Peyer's patch (tissue), 4 donors: ENCODE results near the gene SLC9A1. TPM values are rescaled to one million over a fixed set of nuclear protein-coding genes. Genes with fewer than 3 reads are reported as not detected.

Experiments used
- DNase-seq, 3 donors: peaks; one replicate each; pipeline ENCODE4 v3.0.0-alpha.2; 2017 to 2019
- H3K27ac ChIP-seq, 4 donors: fragments of 200-600 bp; sonication (generic); one replicate each; pipeline ENCODE4 v1.5.1; 2016 to 2019
- H3K27me3 ChIP-seq, 2 donors: fragments of 200-600 bp; sonication (generic); one replicate each; pipeline ENCODE4 v1.5.1; 2019
- H3K36me3 ChIP-seq, 3 donors: fragments of 200-600 bp; sonication (generic); one replicate each; pipeline ENCODE4 v1.5.1; 2016 to 2019
- H3K4me1 ChIP-seq, 4 donors: fragments of 200-600 bp; sonication (generic); one replicate each; pipeline ENCODE4 v1.5.1; 2016 to 2019
- H3K4me3 ChIP-seq, 4 donors: fragments of 200-600 bp; sonication (generic); 1 replicate in 3 of 4; 2 replicates in 1 of 4; pipeline ENCODE4 v1.5.1; 2016 to 2019; ENCODE audit warnings: mild to moderate bottlenecking in 1 of 4
- H3K9me3 ChIP-seq, 4 donors: fragments of 200-600 bp; sonication (generic); one replicate each; pipeline ENCODE4 v1.5.1; 2016 to 2019; ENCODE audit warnings: mild to moderate bottlenecking in 1 of 4
- POLR2A ChIP-seq, 2 donors: fragments of 450-650 bp; IDR thresholded peaks; one replicate each; pipeline ENCODE4 v1.5.1; 2017; ENCODE audit warnings: antibody characterized with exemption in 2 of 2, mild to moderate bottlenecking in 2 of 2, moderate library complexity in 2 of 2
- total RNA-seq, 4 donors: library from RNA; depleted of rRNA; stranded (reverse); fragments of >200 nt; gene quantifications; one replicate each; pipeline ENCODE4 v1.1.0, GENCODE V29; 2016
- TF ChIP-seq, protein P1 (sequence below), 6 experiments: fragments of 450-650 bp in 4 of 6; fragments of 200-600 bp in 2 of 6; sonication (generic) in 1 of 6; IDR thresholded peaks; one replicate each; pipeline ENCODE4 v1.5.1; 2017 to 2019; ENCODE audit warnings: antibody characterized with exemption in 6 of 6, mild to moderate bottlenecking in 3 of 6, moderate library complexity in 1 of 6

Gene SLC9A1
- total RNA-seq, 4 donors from 2014 or later = 5.8 to 68.3 (median 48.2) TPM

DNA sequence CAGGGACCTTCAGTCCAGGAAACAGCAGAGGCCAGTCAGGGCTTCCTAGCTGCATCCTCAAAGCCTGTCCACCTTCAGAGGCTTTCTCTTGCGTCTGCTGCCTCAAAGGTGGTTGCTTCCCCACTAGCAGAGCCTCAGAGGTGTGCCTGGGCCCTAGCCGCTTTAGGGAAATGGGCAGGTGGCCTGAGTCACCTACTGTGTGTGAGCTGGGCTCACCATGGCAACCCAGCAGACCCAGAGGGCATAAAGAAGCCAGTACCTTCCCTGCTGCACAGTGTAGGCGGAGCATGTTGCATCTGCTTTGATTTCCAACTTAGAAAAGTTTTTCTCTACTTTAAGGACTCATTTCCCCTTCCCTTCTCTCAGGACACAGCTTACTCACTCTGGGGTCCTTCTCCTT is 12.5 kb downstream of the SLC9A1 start:
- H3K9me3 ChIP-seq = no peaks in the 10 kb centered on the region
- H3K36me3 ChIP-seq = no peaks in the 10 kb centered on the region
- no peak overlapping the region for H3K27ac ChIP-seq
- DNase-seq = no peak
- no peak for TF ChIP-seq POLR2A (IDR thresholded peaks at IDR 0.05)
- TF ChIP-seq, protein P1, sequence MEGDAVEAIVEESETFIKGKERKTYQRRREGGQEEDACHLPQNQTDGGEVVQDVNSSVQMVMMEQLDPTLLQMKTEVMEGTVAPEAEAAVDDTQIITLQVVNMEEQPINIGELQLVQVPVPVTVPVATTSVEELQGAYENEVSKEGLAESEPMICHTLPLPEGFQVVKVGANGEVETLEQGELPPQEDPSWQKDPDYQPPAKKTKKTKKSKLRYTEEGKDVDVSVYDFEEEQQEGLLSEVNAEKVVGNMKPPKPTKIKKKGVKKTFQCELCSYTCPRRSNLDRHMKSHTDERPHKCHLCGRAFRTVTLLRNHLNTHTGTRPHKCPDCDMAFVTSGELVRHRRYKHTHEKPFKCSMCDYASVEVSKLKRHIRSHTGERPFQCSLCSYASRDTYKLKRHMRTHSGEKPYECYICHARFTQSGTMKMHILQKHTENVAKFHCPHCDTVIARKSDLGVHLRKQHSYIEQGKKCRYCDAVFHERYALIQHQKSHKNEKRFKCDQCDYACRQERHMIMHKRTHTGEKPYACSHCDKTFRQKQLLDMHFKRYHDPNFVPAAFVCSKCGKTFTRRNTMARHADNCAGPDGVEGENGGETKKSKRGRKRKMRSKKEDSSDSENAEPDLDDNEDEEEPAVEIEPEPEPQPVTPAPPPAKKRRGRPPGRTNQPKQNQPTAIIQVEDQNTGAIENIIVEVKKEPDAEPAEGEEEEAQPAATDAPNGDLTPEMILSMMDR (IDR thresholded peaks at IDR 0.05) = no peak
- H3K27me3 ChIP-seq = no peaks in the 10 kb centered on the region
- no peak overlapping the region for H3K4me3 ChIP-seq
- H3K4me1 ChIP-seq = peaks cover 5 to 75% (median 10%) of the 10 kb centered on the region in 4 donors

DNA sequence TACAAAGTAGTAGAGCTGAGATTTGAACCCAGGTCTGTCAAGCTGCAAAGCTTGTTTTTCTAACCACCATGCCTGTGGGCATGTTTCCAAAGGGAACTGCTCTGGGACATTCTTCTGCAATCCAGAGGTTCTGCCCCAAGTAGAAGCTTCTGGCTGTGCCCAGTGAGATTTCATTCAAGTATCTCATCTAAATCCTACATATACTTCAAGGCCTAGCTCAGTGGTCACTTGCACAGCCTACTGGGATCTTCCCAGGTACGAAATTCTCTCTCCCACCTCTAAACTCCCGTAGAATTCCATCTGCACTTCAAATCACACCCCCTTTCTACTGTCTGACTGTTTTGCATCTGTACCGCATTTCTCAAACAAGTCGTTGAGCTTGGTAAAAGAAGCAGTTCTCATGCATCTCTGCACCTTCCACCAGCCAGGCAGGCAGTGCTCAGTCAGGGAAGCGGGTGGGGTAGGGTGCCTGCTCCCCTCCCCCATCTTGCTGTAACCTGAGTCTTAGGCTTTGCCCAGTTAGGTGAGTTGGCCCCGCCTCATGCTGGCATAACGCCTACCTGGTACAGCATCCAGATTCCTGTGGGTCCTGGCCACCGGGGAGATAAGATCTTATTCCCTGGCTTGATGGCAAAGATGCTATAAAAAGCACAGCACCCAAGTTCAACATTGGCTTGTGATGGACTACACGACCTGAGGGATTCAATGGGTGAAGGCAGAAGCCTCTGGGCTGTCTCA is 13.5 kb downstream of the SLC9A1 start:
- Histone ChIP-seq H3K36me3 (no peaks in the 10 kb centered on the region), H3K4me1 (peaks cover 10 to 86% (median 15%) of the 10 kb centered on the region in 4 donors), H3K27me3 (no peaks in the 10 kb centered on the region), H3K27ac (no peak overlapping the region), H3K9me3 (no peaks in the 10 kb centered on the region), H3K4me3 (no peak overlapping the region)
- no peak for TF ChIP-seq POLR2A (IDR thresholded peaks at IDR 0.05)
- TF ChIP-seq, protein P1 (IDR thresholded peaks at IDR 0.05) = no peak
- DNase-seq = no peak

DNA sequence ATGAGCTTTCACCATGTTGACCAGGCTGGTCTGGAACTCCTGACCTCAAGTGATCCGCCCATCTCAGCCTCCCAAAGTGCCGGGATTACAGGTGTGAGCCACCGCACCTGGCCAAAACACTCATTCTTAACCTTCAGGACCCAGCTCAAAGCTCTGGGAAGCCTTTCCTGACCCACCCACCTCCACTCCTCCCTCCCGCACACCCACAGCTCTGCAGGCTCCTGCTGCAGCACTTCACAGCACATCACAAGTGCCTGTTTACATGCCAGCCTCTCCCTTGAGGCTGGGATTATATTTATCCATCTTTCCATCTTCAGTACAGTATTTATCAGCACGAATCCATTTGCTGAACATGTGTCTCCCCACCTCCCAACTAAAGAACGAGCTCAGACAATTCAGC is 14.9 kb downstream of the SLC9A1 start:
- Histone ChIP-seq H3K27me3 (no peaks in the 10 kb centered on the region), H3K4me3 (no peak overlapping the region), H3K4me1 (peaks cover 12 to 79% (median 14%) of the 10 kb centered on the region in 4 donors), H3K27ac (no peak overlapping the region), H3K9me3 (no peaks in the 10 kb centered on the region), H3K36me3 (no peaks in the 10 kb centered on the region)
- DNase-seq = no peak
- TF ChIP-seq POLR2A (IDR thresholded peaks at IDR 0.05) = no peak

DNA sequence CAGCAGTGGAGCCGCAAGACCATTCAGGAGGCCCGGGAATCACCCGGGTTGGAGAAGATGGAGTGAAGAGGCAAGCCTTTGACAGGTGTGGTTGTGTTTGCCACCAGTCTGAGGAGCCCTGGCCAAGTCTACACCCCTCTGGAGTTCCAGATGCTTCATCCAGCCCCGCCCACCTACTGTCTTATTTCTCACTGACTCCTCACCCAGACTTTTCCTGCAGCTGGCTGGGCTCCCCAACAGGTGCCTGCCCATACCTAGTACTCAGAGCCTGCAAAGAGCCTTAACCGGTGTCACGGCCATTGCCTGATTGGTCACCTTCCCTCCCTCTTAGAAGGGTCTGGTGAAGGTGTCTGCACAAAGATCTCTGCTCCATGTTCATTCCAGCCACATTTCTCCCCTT is 16.0 kb downstream of the SLC9A1 start:
- Histone ChIP-seq H3K9me3 (no peaks in the 10 kb centered on the region), H3K27ac (peak overlapping the region in 1 of 4 donors; percentile 25), H3K4me3 (no peak overlapping the region), H3K36me3 (no peaks in the 10 kb centered on the region), H3K27me3 (no peaks in the 10 kb centered on the region), H3K4me1 (peaks cover 9 to 75% (median 14%) of the 10 kb centered on the region in 4 donors)
- DNase-seq = no peak
- TF ChIP-seq, protein P1 (IDR thresholded peaks at IDR 0.05) = no peak
- no peak for TF ChIP-seq POLR2A (IDR thresholded peaks at IDR 0.05)

DNA sequence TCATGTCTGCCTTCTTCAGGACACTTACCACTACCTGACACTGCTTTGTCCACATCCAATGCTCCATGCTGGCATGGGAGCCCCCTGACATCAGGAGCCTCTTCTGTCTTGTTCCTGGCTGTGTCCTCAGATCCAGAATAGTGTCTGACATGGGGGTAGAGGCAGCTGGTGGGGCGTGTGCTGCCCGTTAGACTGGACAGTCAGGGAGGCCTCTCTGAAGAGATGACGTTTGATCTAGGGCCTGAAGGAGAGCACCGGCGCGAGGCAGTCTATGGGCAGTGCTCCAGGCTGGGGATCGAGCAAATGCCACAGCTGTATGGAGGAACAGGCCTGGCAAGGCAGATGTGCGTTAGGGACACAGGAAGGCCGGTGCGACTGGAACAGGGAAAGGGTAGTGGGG is 16.6 kb downstream of the SLC9A1 start:
- peak overlapping the region in 3 of 4 donors; percentile 25 to 82 (median 82) for H3K27ac ChIP-seq
- H3K4me1 ChIP-seq = peaks cover 7 to 69% (median 14%) of the 10 kb centered on the region in 4 donors

DNA sequence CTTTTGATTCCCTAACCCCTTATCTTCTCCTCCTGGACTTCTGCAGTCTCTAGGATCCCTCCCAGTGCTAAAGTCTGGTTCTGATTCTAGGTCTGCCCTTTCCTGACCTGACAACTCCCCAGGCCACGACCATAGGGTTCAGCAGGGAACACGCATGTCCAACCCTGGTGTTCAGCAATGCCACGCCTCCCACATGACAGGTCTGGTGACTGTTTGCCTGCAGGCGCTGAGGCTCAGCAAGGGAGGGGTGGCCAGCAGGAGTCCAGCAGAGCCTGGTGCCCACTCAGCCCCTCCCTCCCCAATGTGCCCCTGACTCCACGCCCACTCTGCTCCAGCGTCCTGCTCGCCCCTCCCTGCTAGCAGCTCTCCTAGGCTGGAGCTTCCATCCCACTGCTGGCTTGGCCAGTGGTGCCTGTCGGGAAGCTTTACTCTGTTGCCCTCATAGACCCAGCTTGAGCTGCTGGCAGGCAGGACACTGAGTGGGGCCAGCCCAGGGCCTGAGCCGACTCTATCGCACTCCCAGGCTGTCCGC is 17.3 kb downstream of the SLC9A1 start:
- Histone ChIP-seq H3K36me3 (no peaks in the 10 kb centered on the region), H3K4me3 (no peak overlapping the region), H3K27ac (peak overlapping the region; percentile 79 to 82 (median 81)), H3K4me1 (peaks cover 7 to 61% (median 15%) of the 10 kb centered on the region in 4 donors), H3K9me3 (no peaks in the 10 kb centered on the region), H3K27me3 (no peaks in the 10 kb centered on the region)
- peak in 2 of 3 donors; percentile 75 to 81 for DNase-seq
- TF ChIP-seq, protein P1 (IDR thresholded peaks at IDR 0.05) = no peak
- TF ChIP-seq POLR2A (IDR thresholded peaks at IDR 0.05) = no peak

More for the DNA sequence above, 16.6 kb downstream of the SLC9A1 start:
- Histone ChIP-seq H3K4me3 (no peak overlapping the region), H3K9me3 (no peaks in the 10 kb centered on the region), H3K36me3 (no peaks in the 10 kb centered on the region), H3K27me3 (no peaks in the 10 kb centered on the region)
- no peak for DNase-seq
- TF ChIP-seq, protein P1 (IDR thresholded peaks at IDR 0.05) = no peak
- no peak for TF ChIP-seq POLR2A (IDR thresholded peaks at IDR 0.05)
